PC-3 (cell line): ENCODE data around the gene STXBP4. TPM values are rescaled to one million over a fixed set of nuclear protein-coding genes. Genes with fewer than 3 reads are reported as not detected.

Experiments used
- ATAC-seq: fragments of 200-7000 bp; cut with Tn5 transposase; 2 replicates; pipeline ENCODE4 v1.9.1; 2020; ENCODE audit warnings: mild to moderate bottlenecking, moderate library complexity
- BruUV-seq: library from RNA; stranded (reverse); fragments of 400-500 nt; replicated peaks from 2 replicates; lab custom pipeline; 2021; lab: Mats Ljungman, UMichigan
- CTCF ChIA-PET: fragments of 300-600 bp; sonication (Branson Sonifier 250); formaldehyde crosslinking; loops from one replicate; lab custom pipeline; 2022; ENCODE audit warnings: antibody characterized with exemption; lab: Charles Lee
- POLR2A ChIA-PET: fragments of 300-600 bp; sonication (Branson Sonifier 250); formaldehyde crosslinking; loops from one replicate; lab custom pipeline; 2022; ENCODE audit warnings: antibody characterized with exemption; ENCODE audit not compliant: unreplicated experiment; lab: Charles Lee
- DNase-seq: peaks from one replicate; pipeline ENCODE4 v3.0.0-alpha.2; 2015
- H2AFZ ChIP-seq: fragments of 300-600 bp; sonication (generic); 2 replicates; pipeline ENCODE4 v1.6.0; 2016; ENCODE audit warnings: antibody characterized with exemption, low read length
- H3F3A ChIP-seq: fragments of 300-600 bp; sonication (generic); one replicate; pipeline ENCODE4 v1.6.0; 2017; ENCODE audit warnings: antibody characterized with exemption, low read length, control low read depth, mild to moderate bottlenecking; ENCODE audit not compliant: unreplicated experiment
- H3K27ac ChIP-seq: fragments of 300-600 bp; sonication (generic); 2 replicates; pipeline ENCODE4 v1.5.1; 2016; ENCODE audit warnings: mild to moderate bottlenecking, low read length
- H3K27me3 ChIP-seq: fragments of 300-600 bp; sonication (generic); 2 replicates; pipeline ENCODE4 v1.6.1; 2016; ENCODE audit warnings: low read length, mixed read lengths
- H3K36me3 ChIP-seq: fragments of 300-600 bp; sonication (generic); 2 replicates; pipeline ENCODE4 v1.6.1; 2016; ENCODE audit warnings: low read depth, mixed run types, low read length, mixed read lengths
- H3K4me1 ChIP-seq: fragments of 300-600 bp; sonication (generic); 2 replicates; pipeline ENCODE4 v1.5.1; 2016; ENCODE audit warnings: low read length; ENCODE audit not compliant: insufficient read depth
- H3K4me2 ChIP-seq: fragments of 300-600 bp; sonication (generic); 2 replicates; pipeline ENCODE4 v1.6.0; 2016; ENCODE audit warnings: low read length
- H3K4me3 ChIP-seq: fragments of 300-600 bp; sonication (generic); 2 replicates; pipeline ENCODE4 v1.5.1; 2016; ENCODE audit warnings: mild to moderate bottlenecking, low read length, mixed read lengths
- H3K79me2 ChIP-seq: fragments of 300-600 bp; sonication (generic); 2 replicates; pipeline ENCODE4 v1.6.1; 2017; ENCODE audit warnings: low read length, mixed read lengths
- H3K9ac ChIP-seq: fragments of 300-600 bp; sonication (generic); 2 replicates; pipeline ENCODE4 v1.6.0; 2016; ENCODE audit warnings: mild to moderate bottlenecking, low read length
- H3K9me2 ChIP-seq: fragments of 300-600 bp; sonication (generic); replicated peaks from 2 replicates; pipeline ENCODE4 v1.6.1; 2016; ENCODE audit warnings: mixed run types, low read length, mixed read lengths
- H3K9me3 ChIP-seq: fragments of 300-600 bp; sonication (generic); 2 replicates; pipeline ENCODE4 v1.6.1; 2016; ENCODE audit warnings: low read length, mixed read lengths
- H4K20me1 ChIP-seq: fragments of 300-600 bp; sonication (generic); 2 replicates; pipeline ENCODE4 v1.6.1; 2016; ENCODE audit warnings: low read length, mixed read lengths
- EZH2 ChIP-seq: fragments of 300-600 bp; sonication (generic); IDR thresholded peaks from one replicate; pipeline ENCODE4 v1.6.1; 2017; ENCODE audit warnings: antibody characterized with exemption, mild to moderate bottlenecking, low read length; ENCODE audit not compliant: unreplicated experiment
- EZH2phosphoT487 ChIP-seq: fragments of 300-600 bp; sonication (generic); IDR thresholded peaks from 2 replicates; pipeline ENCODE4 v1.6.1; 2018; ENCODE audit warnings: mild to moderate bottlenecking, antibody characterized with exemption, low read length, borderline replicate concordance
- intact Hi-C: fragments of 100-400 bp; cut with micrococcal nuclease; formaldehyde crosslinking; loops from 2 replicates; pipeline ENCODE4 v1.9.0; 2023
- total RNA-seq: library from RNA; depleted of rRNA; stranded (reverse); fragments of >200 nt; gene quantifications from 2 replicates; pipeline ENCODE4 v1.2.3, GENCODE V29; 2014
- TF ChIP-seq, protein P1 (sequence below): fragments of 300-600 bp; sonication (generic); conservative IDR thresholded peaks from 2 replicates; pipeline ENCODE4 v1.5.1; 2017; ENCODE audit warnings: antibody characterized with exemption, low read depth, mild to moderate bottlenecking, low read length

Gene STXBP4
- total RNA-seq, 1 experiment from 2014 or later, result 6.2 TPM

DNA sequence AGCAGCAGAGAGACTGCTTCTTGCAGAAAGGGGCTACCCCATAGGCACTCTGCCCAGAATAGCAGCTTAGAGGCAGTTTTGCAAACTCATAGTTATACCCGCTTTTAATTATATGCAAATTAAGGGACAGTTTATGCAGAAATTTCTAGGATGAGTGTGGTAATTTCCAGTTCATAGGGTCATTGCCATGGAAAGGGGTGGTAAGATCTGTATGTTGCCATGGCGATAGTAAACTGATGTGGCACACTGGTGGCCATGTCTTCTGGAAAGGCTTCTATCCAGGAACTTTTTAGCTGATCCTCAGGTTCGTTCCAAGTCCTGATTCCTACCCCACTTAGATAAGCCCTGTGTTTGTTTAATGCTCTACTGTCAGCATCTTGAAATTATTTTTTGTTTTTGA is 6.2 kb downstream of the STXBP4 start:
- Histone ChIP-seq H3K9ac (no peak overlapping the region), H3K4me3 (no peak overlapping the region), H3K36me3 (no peaks in the 10 kb centered on the region), H3K79me2 (peaks cover 40% of the 10 kb centered on the region), H3K27ac (no peak overlapping the region), H3F3A (no peaks in the 10 kb centered on the region), H3K9me3 (no peaks in the 10 kb centered on the region), H2AFZ (no peak overlapping the region), H3K27me3 (no peaks in the 10 kb centered on the region), H3K4me1 (peaks cover 7% of the 10 kb centered on the region), H3K9me2 (no peaks in the 10 kb centered on the region), H3K4me2 (no peak overlapping the region), H4K20me1 (no peaks in the 10 kb centered on the region)
- no TSS peak for BruUV-seq
- intact Hi-C loops, result no loop called here
- CTCF ChIA-PET, result no interaction called here
- no peak for TF ChIP-seq EZH2
- POLR2A ChIA-PET, result no interaction called here
- ATAC-seq (no peak), DNase-seq (no peak)

DNA sequence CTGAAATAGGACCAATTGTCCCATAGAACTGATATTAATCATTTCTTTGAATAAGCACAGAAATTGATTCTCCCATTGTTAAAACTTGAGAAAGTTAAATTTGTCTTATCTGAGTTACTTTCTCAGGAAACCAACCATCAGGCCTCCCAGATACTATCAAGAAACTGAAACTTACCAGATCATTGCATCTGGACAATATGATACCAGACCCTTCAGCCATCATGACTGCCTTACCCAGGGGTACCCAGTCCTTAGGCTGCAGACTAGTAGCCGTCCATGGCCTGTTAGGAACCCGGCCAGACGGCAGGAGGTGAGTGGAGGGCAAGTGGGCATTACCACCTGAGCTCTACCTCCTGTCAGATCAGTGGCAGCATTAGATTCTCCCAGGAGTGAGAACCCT is 7.8 kb downstream of the STXBP4 start:
- H3K27me3 ChIP-seq, result no peaks in the 10 kb centered on the region
- H3K36me3 ChIP-seq, result peaks cover 8% of the 10 kb centered on the region; the same call in 1 of the 2 replicates
- H3K4me1 ChIP-seq, result no peaks in the 10 kb centered on the region
- H3F3A ChIP-seq, result no peaks in the 10 kb centered on the region
- no peaks in the 10 kb centered on the region for H3K9me2 ChIP-seq
- peaks cover 8% of the 10 kb centered on the region; the same call in 1 of the 2 replicates for H3K9me3 ChIP-seq
- BruUV-seq, result no TSS peak
- ChIA-PET POLR2A (no interaction called here), CTCF (no interaction called here)
- no peaks in the 10 kb centered on the region for H4K20me1 ChIP-seq
- no peak for ATAC-seq
- H3K4me3 ChIP-seq, result no peak overlapping the region
- H3K9ac ChIP-seq, result no peak overlapping the region
- intact Hi-C loops, result no loop called here
- no peak for TF ChIP-seq EZH2phosphoT487
- TF ChIP-seq, protein P1, sequence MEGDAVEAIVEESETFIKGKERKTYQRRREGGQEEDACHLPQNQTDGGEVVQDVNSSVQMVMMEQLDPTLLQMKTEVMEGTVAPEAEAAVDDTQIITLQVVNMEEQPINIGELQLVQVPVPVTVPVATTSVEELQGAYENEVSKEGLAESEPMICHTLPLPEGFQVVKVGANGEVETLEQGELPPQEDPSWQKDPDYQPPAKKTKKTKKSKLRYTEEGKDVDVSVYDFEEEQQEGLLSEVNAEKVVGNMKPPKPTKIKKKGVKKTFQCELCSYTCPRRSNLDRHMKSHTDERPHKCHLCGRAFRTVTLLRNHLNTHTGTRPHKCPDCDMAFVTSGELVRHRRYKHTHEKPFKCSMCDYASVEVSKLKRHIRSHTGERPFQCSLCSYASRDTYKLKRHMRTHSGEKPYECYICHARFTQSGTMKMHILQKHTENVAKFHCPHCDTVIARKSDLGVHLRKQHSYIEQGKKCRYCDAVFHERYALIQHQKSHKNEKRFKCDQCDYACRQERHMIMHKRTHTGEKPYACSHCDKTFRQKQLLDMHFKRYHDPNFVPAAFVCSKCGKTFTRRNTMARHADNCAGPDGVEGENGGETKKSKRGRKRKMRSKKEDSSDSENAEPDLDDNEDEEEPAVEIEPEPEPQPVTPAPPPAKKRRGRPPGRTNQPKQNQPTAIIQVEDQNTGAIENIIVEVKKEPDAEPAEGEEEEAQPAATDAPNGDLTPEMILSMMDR, result no peak
- no peak overlapping the region for H3K4me2 ChIP-seq
- no peak for DNase-seq
- H3K79me2 ChIP-seq, result peaks cover 24% of the 10 kb centered on the region
- no peak overlapping the region for H2AFZ ChIP-seq
- no peak overlapping the region for H3K27ac ChIP-seq

DNA sequence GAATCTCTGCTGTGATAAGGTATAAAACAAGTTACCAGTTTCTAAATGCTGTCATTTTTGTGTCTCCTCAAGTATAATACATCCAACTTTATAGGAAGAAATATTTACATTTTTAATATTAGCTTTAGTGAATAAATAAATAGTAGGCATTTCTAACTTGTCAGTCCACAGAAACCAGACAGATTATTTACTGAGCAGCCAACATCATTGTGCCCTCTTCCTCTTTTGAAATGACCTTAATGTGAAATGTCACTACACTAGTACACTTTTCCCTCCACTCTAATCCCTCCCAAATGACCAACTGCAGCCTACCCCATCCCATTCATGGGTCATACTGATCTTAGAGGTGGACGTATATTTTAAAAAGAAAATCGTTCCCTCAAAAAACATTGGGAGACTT is 9.2 kb downstream of the STXBP4 start:
- ATAC-seq (no peak; the same call in 1 of the 2 replicates), DNase-seq (no peak)
- peaks cover 14% of the 10 kb centered on the region; the same call in 1 of the 2 replicates for H3K79me2 ChIP-seq
- no peak overlapping the region for H3K27ac ChIP-seq
- no peaks in the 10 kb centered on the region for H3K9me2 ChIP-seq
- peaks cover 8% of the 10 kb centered on the region; the same call in 1 of the 2 replicates for H3K36me3 ChIP-seq
- H3K4me3 ChIP-seq, result no peak overlapping the region
- no peak overlapping the region for H3K4me2 ChIP-seq
- CTCF ChIA-PET, result interaction anchor here (0.7 kb wide), 1 partner anchor 15 kb away, joined by 3 read pairs; no protein-coding TSS in a partner anchor
- no peaks in the 10 kb centered on the region for H4K20me1 ChIP-seq
- no peaks in the 10 kb centered on the region for H3F3A ChIP-seq
- POLR2A ChIA-PET, result no interaction called here
- no peak for TF ChIP-seq EZH2phosphoT487
- TF ChIP-seq, protein P1, result no peak
- TF ChIP-seq EZH2, result no peak
- H3K9me3 ChIP-seq, result peaks cover 8% of the 10 kb centered on the region; the same call in 1 of the 2 replicates
- no peak overlapping the region for H2AFZ ChIP-seq
- no peaks in the 10 kb centered on the region for H3K27me3 ChIP-seq
- BruUV-seq, result no TSS peak
- H3K4me1 ChIP-seq, result no peaks in the 10 kb centered on the region
- intact Hi-C loops, result no loop called here
- H3K9ac ChIP-seq, result no peak overlapping the region
